ENCODE data around the gene LRP3.

The LRP3 gene

DNA sequence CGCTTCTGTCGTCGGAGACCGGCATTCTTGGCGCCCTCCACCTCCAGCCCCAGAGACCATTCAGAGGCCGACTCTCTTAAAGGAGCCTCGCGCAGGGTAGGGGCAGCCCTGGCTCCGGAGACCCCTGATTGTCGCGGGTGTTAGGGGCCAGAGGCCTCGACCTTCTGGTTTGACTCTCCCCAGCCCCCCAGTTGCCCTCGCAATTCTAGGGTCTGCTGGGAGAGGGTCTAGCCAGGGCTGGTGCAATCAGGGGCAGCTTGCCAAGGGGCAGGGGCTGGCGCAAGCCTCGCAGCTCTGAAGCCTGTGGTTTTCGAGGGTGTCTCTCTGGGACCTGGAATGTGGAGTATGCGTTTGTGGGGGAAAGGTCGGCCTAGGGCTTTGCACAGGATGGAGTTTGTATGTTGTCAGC, 33.1 kb downstream of the LRP3 start:
- H4K91ac ChIP-seq (ENCODE audit: low read depth, low read length, poor library complexity): no peak overlapping the region
- no peak overlapping the region for H3K4ac ChIP-seq (ENCODE audit: low read length)
- H3K9me3 ChIP-seq (replicated peaks in 1 of 2; ENCODE audit: control insufficient read depth in 2 of 2, insufficient read depth in 1 of 2, low read depth in 1 of 2, low read length in 2 of 2): peaks cover 6 to 28% of the 10 kb centered on the region in 2 donors
- H2BK12ac ChIP-seq (ENCODE audit: low read length): no peak overlapping the region
- H3K27ac ChIP-seq (replicated peaks; ENCODE audit: low read length): no peak overlapping the region
- no peak overlapping the region for H2BK5ac ChIP-seq (ENCODE audit: low read length)
- H2AFZ ChIP-seq (ENCODE audit: low read length): peak overlapping the region; percentile 86
- H3K4me1 ChIP-seq (ENCODE audit: control insufficient read depth in 2 of 2, insufficient read depth in 1 of 2, low read depth in 1 of 2, low read length in 2 of 2): peaks cover 0 to 9% of the 10 kb centered on the region in 2 donors
- H2AK5ac ChIP-seq (ENCODE audit: low read depth, low read length): peak overlapping the region; percentile 88
- H3K23ac ChIP-seq (ENCODE audit: low read depth, low read length, poor library complexity): no peak overlapping the region
- no peaks in the 10 kb centered on the region for H3K79me1 ChIP-seq (ENCODE audit: low read depth, low read length)
- no peak overlapping the region for H4K8ac ChIP-seq (ENCODE audit: low read depth, low read length)
- H3K27me3 ChIP-seq (ENCODE audit: control insufficient read depth in 3 of 3, insufficient read depth in 3 of 3, low read depth in 1 of 3, low read length in 3 of 3): peaks cover 21 to 72% (median 38%) of the 10 kb centered on the region in 3 experiments
- no peaks in the 10 kb centered on the region for H3K36me3 ChIP-seq (replicated peaks in 1 of 2; ENCODE audit: control insufficient read depth in 2 of 2, insufficient read depth in 2 of 2, low read length in 2 of 2)
- H3K4me2 ChIP-seq (ENCODE audit: insufficient read depth, low read length, poor library complexity, severe bottlenecking): no peak overlapping the region
- H2BK120ac ChIP-seq (ENCODE audit: low read depth, low read length): no peak overlapping the region
- H3K9ac ChIP-seq (ENCODE audit: low read depth, low read length, poor library complexity): no peak overlapping the region
- H3K18ac ChIP-seq (ENCODE audit: low read length): peak overlapping the region; percentile 71
- no CpG with 5 or more reads among the region's 18 CpGs for WGBS, 2 donors (ENCODE audit: extremely low coverage in 2 of 2, insufficient read length in 2 of 2, insufficient replicate concordance in 1 of 2)
- H3K14ac ChIP-seq (ENCODE audit: low read length): no peak overlapping the region
- no peak overlapping the region for H2BK15ac ChIP-seq (ENCODE audit: low read length)
- no peak for DNase-seq (ENCODE audit: low spot score)
- H3K4me3 ChIP-seq (ENCODE audit: low read length in 2 of 2): peak overlapping the region in 1 of 2 donors; percentile 0

DNA sequence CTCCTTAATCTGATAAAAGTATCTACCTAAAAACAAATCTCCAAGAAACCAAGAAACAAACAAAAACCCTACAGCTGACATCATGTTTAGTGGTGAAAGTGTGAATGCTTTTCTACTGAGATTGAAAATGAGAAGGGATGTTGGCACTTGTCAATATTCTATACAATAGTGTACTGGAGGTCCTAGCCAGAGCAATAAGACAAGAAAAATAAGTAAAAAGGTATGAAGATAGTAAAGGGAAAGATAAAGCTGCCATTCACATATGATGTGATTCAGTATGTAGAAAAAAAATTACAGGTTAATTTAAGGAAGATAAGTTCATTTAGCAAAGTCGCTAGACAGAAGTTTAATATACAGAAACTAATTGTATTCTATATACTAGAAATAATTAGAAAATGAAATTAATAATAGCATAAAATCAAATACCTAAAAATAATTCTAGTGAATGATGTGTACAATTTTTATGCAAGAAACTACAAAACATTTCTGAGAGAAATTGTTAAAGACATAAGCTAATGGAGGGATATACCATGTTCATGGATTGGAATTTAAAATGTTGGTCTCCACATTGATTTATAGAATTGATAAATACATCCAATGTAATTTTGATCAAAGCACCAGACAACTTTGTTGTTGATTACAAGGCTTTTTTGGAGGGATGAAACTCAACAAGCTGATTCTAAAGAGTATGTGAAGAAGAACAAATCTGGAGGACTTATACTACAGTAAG, 33.9 kb downstream of the LRP3 start:
- peaks cover 6 to 28% of the 10 kb centered on the region in 2 donors for H3K9me3 ChIP-seq (replicated peaks in 1 of 2; ENCODE audit: control insufficient read depth in 2 of 2, insufficient read depth in 1 of 2, low read depth in 1 of 2, low read length in 2 of 2)
- H3K4ac ChIP-seq (ENCODE audit: low read length): no peak overlapping the region
- no peak overlapping the region for H3K18ac ChIP-seq (ENCODE audit: low read length)

DNA sequence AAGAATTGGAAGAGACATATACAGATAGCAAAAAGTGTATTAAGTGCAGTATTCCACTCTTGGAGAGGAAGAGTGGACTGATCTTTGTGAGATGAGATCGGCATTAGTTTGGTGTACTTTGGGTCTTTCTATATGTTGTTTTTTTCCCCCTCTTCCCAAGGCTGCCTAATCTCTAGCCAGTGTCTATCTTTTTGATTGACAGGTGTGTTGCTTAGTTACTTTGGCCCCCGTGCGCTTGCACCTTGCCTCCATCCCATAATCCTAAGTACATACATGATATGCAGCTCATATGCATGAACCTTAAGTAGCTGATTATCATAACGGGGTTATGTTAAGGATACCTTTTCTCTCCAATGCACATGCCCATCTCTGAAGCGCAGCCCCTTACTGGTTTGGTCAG, 35.8 kb downstream of the LRP3 start:
- Histone ChIP-seq H3K27ac (replicated peaks; ENCODE audit: low read length) (no peak overlapping the region), H2BK120ac (ENCODE audit: low read depth, low read length) (no peak overlapping the region), H3K14ac (ENCODE audit: low read length) (peak overlapping the region; percentile 32), H3K36me3 (replicated peaks in 1 of 2; ENCODE audit: control insufficient read depth in 2 of 2, insufficient read depth in 2 of 2, low read length in 2 of 2) (no peaks in the 10 kb centered on the region), H3K4me3 (ENCODE audit: low read length in 2 of 2) (no peak overlapping the region), H3K9me3 (replicated peaks in 1 of 2; ENCODE audit: control insufficient read depth in 2 of 2, insufficient read depth in 1 of 2, low read depth in 1 of 2, low read length in 2 of 2) (peaks cover 6 to 28% of the 10 kb centered on the region in 2 donors), H2BK15ac (ENCODE audit: low read length) (no peak overlapping the region), H3K9ac (ENCODE audit: low read depth, low read length, poor library complexity) (no peak overlapping the region), H3K23ac (ENCODE audit: low read depth, low read length, poor library complexity) (no peak overlapping the region), H3K4ac (ENCODE audit: low read length) (no peak overlapping the region), H3K4me2 (ENCODE audit: insufficient read depth, low read length, poor library complexity, severe bottlenecking) (no peak overlapping the region), H3K18ac (ENCODE audit: low read length) (no peak overlapping the region), H3K4me1 (ENCODE audit: control insufficient read depth in 2 of 2, insufficient read depth in 1 of 2, low read depth in 1 of 2, low read length in 2 of 2) (peaks cover 0 to 5% of the 10 kb centered on the region in 2 donors), H3K79me1 (ENCODE audit: low read depth, low read length) (peaks cover 2% of the 10 kb centered on the region), H2BK5ac (ENCODE audit: low read length) (no peak overlapping the region), H2AK5ac (ENCODE audit: low read depth, low read length) (no peak overlapping the region), H2BK12ac (ENCODE audit: low read length) (no peak overlapping the region), H4K91ac (ENCODE audit: low read depth, low read length, poor library complexity) (no peak overlapping the region), H3K27me3 (ENCODE audit: control insufficient read depth in 3 of 3, insufficient read depth in 3 of 3, low read depth in 1 of 3, low read length in 3 of 3) (peaks cover 21 to 54% (median 24%) of the 10 kb centered on the region in 3 experiments), H2AFZ (ENCODE audit: low read length) (no peak overlapping the region), H4K8ac (ENCODE audit: low read depth, low read length) (no peak overlapping the region)
- no CpG with 5 or more reads among the region's 5 CpGs for whole genome bisulfite sequencing, 2 donors (ENCODE audit: extremely low coverage in 2 of 2, insufficient read length in 2 of 2, insufficient replicate concordance in 1 of 2)
- no peak for DNase-seq (ENCODE audit: low spot score)

More for the DNA sequence above, 33.9 kb downstream of the LRP3 start:
- peaks cover 0 to 9% of the 10 kb centered on the region in 2 donors for H3K4me1 ChIP-seq (ENCODE audit: control insufficient read depth in 2 of 2, insufficient read depth in 1 of 2, low read depth in 1 of 2, low read length in 2 of 2)
- no peak overlapping the region for H4K8ac ChIP-seq (ENCODE audit: low read depth, low read length)
- H3K4me2 ChIP-seq (ENCODE audit: insufficient read depth, low read length, poor library complexity, severe bottlenecking): no peak overlapping the region
- H3K14ac ChIP-seq (ENCODE audit: low read length): no peak overlapping the region
- DNase-seq (ENCODE audit: low spot score): no peak
- no peak overlapping the region for H3K4me3 ChIP-seq (ENCODE audit: low read length in 2 of 2)
- no peak overlapping the region for H2BK12ac ChIP-seq (ENCODE audit: low read length)
- no peak overlapping the region for H2BK5ac ChIP-seq (ENCODE audit: low read length)
- H3K9ac ChIP-seq (ENCODE audit: low read depth, low read length, poor library complexity): no peak overlapping the region
- H2AFZ ChIP-seq (ENCODE audit: low read length): no peak overlapping the region
- no CpG with 5 or more reads among the region's 1 CpG for WGBS, 2 donors (ENCODE audit: extremely low coverage in 2 of 2, insufficient read length in 2 of 2, insufficient replicate concordance in 1 of 2)
- peaks cover 21 to 71% (median 38%) of the 10 kb centered on the region in 3 experiments for H3K27me3 ChIP-seq (ENCODE audit: control insufficient read depth in 3 of 3, insufficient read depth in 3 of 3, low read depth in 1 of 3, low read length in 3 of 3)
- no peak overlapping the region for H3K27ac ChIP-seq (replicated peaks; ENCODE audit: low read length)
- H3K23ac ChIP-seq (ENCODE audit: low read depth, low read length, poor library complexity): no peak overlapping the region
- H2BK120ac ChIP-seq (ENCODE audit: low read depth, low read length): no peak overlapping the region
- H4K91ac ChIP-seq (ENCODE audit: low read depth, low read length, poor library complexity): no peak overlapping the region
- no peak overlapping the region for H2BK15ac ChIP-seq (ENCODE audit: low read length)
- H2AK5ac ChIP-seq (ENCODE audit: low read depth, low read length): no peak overlapping the region
- peaks cover under 1% of the 10 kb centered on the region for H3K79me1 ChIP-seq (ENCODE audit: low read depth, low read length)
- no peaks in the 10 kb centered on the region for H3K36me3 ChIP-seq (replicated peaks in 1 of 2; ENCODE audit: control insufficient read depth in 2 of 2, insufficient read depth in 2 of 2, low read length in 2 of 2)

DNA sequence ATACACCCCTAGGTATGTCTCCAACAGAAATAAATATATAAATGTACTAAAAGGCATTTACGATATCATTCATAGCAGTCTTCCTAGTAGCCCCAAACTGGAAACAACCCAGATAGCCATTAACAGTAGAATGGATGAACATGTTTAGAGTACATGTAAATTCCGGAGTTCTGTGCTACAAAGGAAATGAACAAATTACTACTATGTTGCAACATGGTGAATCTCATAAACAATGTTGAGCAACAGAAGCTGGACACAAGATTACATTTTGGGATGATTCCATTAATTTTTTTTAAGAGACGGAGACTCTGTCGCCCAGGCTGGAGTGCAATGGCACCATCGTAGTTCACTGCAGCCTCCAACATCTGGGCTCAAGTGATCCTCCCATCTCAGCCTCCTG, 37.4 kb downstream of the LRP3 start:
- no peak overlapping the region for H3K9ac ChIP-seq (ENCODE audit: low read depth, low read length, poor library complexity)
- H3K14ac ChIP-seq (ENCODE audit: low read length): no peak overlapping the region
- H2AK5ac ChIP-seq (ENCODE audit: low read depth, low read length): no peak overlapping the region
- DNase-seq (ENCODE audit: low spot score): no peak
- no peak overlapping the region for H2BK12ac ChIP-seq (ENCODE audit: low read length)
- peaks cover 2% of the 10 kb centered on the region for H3K79me1 ChIP-seq (ENCODE audit: low read depth, low read length)
- no peak overlapping the region for H3K18ac ChIP-seq (ENCODE audit: low read length)
- no CpG with 5 or more reads among the region's 5 CpGs for WGBS, 2 donors (ENCODE audit: extremely low coverage in 2 of 2, insufficient read length in 2 of 2, insufficient replicate concordance in 1 of 2)
- no peak overlapping the region for H3K4ac ChIP-seq (ENCODE audit: low read length)
- H4K91ac ChIP-seq (ENCODE audit: low read depth, low read length, poor library complexity): no peak overlapping the region
- H2BK15ac ChIP-seq (ENCODE audit: low read length): no peak overlapping the region
- H3K27ac ChIP-seq (replicated peaks; ENCODE audit: low read length): no peak overlapping the region
- H3K4me2 ChIP-seq (ENCODE audit: insufficient read depth, low read length, poor library complexity, severe bottlenecking): no peak overlapping the region
- peaks cover 6 to 41% (median 9%) of the 10 kb centered on the region in 3 experiments for H3K27me3 ChIP-seq (ENCODE audit: control insufficient read depth in 3 of 3, insufficient read depth in 3 of 3, low read depth in 1 of 3, low read length in 3 of 3)
- H2BK120ac ChIP-seq (ENCODE audit: low read depth, low read length): no peak overlapping the region
- no peak overlapping the region for H3K23ac ChIP-seq (ENCODE audit: low read depth, low read length, poor library complexity)
- H3K36me3 ChIP-seq (replicated peaks in 1 of 2; ENCODE audit: control insufficient read depth in 2 of 2, insufficient read depth in 2 of 2, low read length in 2 of 2): no peaks in the 10 kb centered on the region
- no peak overlapping the region for H2AFZ ChIP-seq (ENCODE audit: low read length)
- H3K9me3 ChIP-seq (replicated peaks in 1 of 2; ENCODE audit: control insufficient read depth in 2 of 2, insufficient read depth in 1 of 2, low read depth in 1 of 2, low read length in 2 of 2): peaks cover 6 to 24% of the 10 kb centered on the region in 2 donors
- H4K8ac ChIP-seq (ENCODE audit: low read depth, low read length): no peak overlapping the region
- H3K4me3 ChIP-seq (ENCODE audit: low read length in 2 of 2): no peak overlapping the region
- no peak overlapping the region for H2BK5ac ChIP-seq (ENCODE audit: low read length)
- no peaks in the 10 kb centered on the region for H3K4me1 ChIP-seq (ENCODE audit: control insufficient read depth in 2 of 2, insufficient read depth in 1 of 2, low read depth in 1 of 2, low read length in 2 of 2)
